OCI-M2 (cell line): ENCODE data around the gene LRP8.
A peak's percentile ranks its signal among the peaks of the same experiment; 100 is the strongest.

ENCODE experiments used
- DNase-seq: peaks from one replicate; lab custom pipeline; 2025; ENCODE audit not compliant: unreplicated experiment; lab: John Stamatoyannopoulos, UW

Gene LRP8

GRCh38 chr1:53340660-53341520 lies 13.0 kb upstream of the LRP8 start:
- no peak for DNase-seq

- DNase-seq = no peak
These were observed 12.1 kb upstream of the LRP8 start for GRCh38 chr1:53339736-53340635.

DNA sequence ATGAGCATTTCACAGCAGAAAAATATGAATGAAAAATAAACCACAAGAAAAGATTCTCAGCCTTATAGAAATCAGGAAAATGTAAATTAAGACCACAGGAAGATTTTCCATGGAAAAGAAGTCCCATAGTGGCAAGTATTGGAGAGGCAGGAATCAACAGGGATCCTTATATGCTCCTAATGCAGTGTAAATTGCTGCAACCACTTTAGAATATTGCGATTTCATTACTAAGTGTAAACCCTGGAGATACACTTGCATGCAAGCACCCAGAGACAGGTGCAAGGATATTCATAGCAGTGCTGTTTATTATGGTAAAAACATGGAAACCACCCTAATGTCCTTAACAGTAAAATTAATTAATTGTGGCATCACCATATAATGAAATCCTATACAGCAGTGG lies 10.6 kb upstream of the LRP8 start:
- no peak for DNase-seq

- no peak for DNase-seq
These were observed 9.6 kb upstream of the LRP8 start for GRCh38 chr1:53337499-53337898.

- DNase-seq = no peak
These were observed 8.3 kb upstream of the LRP8 start for GRCh38 chr1:53336146-53336545.

DNA sequence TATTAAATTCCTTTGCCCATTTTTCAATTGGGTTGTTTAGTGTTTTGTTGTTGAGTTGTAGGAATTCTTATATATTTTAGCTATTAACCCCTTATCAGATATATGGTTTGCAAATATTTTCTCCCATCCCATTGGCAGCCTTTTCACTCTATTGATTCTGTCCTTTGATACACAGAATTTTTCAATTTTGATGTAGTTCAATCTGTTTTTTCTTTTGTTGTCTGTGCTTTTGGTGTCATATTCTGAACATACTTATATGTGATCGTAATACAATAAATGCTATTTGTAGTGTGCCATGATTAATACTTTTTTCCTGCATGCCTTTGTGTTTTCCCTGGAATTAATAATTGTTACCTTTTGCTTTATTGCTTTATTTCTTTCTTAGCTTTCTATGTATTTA lies 7.8 kb upstream of the LRP8 start:
- DNase-seq = no peak

DNA sequence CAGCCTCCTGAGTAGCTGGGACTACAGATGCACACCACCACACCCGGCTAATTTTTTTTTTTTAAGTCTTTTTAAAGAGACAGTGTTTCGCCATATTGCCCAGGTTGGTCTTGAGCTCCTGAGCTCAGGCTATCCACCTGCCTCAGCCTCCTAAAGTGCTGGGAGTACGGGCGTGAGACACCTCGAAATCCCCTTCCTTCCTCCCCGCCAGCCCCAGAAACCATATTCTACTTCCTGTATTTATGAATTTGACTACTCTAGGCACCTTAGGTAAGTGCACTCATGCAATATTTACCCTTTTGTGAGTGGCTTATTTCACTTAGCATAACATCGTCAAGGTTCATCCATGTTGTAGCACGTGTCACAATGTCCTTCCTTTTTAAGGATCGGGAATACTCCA lies 6.9 kb upstream of the LRP8 start:
- no peak for DNase-seq

DNA sequence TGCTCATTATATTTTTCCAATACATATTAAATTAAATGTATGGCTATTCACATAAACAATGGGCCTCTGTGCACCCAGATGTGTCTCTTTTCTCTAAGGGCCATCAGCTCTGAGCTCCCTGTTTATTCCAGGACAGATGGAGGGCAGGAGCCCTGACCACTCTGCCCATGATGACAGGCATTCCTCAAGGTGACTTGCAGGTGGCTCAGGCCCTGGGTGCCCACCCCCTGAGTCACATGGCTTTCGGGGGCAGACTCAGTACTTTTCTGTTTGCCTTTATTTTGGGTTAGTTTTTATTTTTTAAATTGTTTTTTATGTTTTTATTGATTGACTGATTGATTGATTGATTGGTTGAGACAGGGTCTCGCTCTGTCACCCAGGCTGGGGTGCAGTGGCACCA lies 6.4 kb upstream of the LRP8 start:
- DNase-seq = no peak

- no peak for DNase-seq
These were observed 5.0 kb upstream of the LRP8 start for GRCh38 chr1:53332833-53333232.

DNA sequence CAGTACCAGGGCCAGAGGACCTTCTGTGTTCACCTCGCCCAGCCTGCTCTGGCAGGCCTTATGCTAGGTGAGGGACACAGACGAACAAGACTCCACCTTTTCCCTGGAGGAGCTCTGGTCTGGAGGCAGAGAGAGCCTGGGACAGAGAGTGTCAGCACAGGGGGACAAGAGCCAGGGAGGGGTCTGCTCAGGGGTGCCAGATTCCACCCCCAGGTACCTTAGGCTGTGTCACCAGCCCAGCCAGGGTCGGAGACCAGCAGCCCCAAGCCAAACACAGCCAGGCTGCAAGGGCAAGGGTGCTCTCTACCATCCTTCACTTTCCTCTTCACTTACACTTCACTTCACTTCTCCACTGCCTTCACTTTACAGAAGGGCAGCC lies 4.3 kb upstream of the LRP8 start:
- DNase-seq = no peak

DNA sequence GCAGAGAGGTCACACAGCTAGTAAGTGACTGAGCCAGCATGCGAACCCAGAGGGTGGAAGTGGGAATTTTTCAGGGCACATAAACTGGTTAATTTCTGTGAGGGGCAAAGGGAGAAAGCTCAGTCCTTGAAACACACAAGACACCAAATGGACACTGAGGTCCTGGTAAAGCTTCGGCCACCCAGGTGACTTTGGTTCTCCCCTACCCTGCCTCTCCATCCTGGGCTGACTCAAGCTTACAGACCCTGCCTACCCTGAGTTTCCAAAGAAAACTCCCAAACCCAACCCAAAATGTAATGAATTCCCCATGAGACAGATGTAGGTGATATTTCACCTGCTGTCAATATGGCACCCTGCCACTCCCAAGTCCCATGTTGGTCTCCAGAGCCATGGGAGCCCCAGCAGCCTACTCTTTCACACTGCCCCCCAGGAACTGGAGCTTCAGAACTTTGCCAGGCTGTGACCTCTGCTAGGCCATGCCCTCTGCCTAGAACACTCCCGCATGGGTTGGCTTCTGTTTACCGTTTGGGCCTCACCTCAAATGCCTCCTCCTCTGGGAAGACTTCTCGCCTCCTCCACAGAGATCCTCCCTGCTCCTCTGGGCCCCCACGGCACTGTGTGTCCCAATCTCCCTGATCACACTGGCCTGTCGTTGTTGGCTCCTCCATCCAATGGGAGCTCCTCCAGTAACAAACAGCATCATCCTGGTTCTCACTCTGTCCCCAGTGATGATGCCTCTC lies 3.7 kb upstream of the LRP8 start:
- no peak for DNase-seq

DNA sequence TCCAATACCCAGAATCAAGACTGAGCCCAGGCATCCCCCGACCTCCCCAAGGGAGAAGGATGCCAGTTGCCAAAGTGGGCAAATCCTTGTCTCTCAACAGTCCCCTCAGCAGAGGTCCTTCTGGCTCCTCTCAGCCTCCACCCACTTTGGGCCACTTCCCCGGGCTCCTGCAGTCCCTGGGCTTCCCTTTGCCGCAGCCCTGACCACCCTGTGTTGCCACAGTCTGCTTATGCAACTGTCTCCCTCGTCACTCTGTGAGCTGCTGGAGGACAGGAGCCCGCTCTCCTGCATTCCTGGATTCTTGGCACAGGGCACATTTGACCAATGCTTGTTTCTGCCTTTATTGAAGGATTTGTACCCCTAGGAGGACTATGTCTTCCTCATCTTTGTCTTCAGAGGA lies 2.9 kb upstream of the LRP8 start:
- no peak for DNase-seq

GRCh38 chr1:53328541-53329499 lies 950 bp upstream of the LRP8 start:
- no peak for DNase-seq

DNA sequence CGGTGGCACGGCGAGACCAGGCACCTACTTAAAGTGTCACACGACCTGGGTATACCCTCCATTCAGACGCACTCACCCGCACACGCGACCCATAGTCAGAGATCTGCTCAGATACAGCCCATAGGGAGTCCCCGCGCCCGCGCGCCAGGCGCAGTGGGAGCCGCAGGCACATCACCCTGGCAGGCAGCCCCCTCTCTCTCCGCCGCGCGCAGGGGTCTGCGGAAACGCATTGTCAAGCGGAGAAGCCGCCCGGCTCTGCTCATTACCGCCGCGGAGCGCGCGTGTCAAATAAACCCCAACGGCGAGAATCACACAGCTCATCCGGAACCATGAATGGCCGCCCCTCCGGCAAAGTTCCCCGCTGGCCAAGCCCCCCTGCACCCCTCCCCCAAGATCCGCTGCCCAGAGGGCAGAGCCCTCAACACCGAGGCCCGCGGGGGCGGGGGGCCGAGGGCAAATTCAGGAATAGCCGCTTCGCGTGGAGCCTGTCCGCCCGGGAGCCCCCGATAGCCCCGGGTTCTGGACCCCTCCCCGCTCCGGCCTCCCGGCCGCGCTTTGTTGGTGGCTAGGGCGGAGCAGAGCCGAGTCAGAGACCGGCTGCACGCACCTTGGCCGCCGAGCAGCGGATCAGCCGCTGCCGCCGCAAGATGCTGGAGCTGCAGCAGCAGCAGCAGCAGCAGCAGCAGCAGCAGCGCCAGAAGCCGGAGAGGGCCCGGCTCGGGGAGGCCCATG lies 522 bp downstream of the LRP8 start:
- DNase-seq = no peak

DNA sequence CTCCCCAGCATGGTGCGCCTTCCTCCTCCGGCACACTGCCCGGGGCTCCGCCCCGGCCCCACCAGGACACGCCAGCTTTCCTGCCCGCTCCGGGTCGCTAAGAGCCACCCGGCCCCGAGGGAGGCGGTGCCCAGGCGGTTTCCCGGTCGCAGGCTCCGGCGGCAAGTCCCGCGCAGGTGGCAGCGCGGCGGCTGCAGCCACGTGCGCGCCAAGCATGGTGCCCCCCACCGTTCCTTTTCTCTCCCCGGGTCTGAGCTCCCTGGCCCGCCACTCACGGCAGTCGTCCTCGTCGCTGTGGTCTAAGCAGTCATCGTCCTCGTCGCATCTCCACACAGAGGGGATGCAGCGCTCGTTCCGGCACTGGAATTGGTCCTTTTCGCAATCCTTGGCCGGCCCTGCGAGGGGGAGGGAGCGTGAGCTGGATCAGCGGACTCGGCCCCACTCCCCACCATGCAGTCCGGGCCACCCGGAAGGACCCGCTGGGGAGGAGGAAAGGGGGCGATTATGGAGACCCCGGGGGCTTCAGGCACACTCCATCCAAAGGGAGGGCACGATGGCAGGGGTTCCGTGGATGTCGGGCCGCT lies 1.2 kb downstream of the LRP8 start:
- DNase-seq = no peak

DNA sequence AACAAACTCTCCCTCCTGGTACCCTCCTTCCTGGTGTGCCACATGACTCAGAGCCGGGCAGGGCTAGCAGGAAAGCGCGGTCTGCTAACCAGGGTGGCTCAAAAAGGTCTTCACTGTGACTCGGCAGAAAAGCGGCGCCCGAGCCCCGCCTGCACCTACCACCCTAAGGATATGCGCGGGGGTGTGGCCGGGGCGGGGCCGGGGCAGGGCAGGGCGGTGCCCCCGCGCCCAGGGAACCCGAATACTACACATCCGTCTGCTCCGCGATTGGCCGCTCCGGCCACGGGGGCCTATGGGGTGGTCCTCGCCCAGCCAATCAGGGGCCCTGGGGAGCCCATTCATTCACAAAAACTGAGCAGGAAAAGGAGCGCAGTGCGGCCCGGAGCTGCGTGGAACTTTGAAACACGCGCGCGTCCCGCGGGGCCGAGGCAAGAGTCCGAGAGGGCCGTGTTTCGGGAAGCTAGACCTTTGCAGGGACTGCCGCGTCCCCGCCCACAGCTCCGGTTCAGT lies 1.7 kb downstream of the LRP8 start:
- peak; percentile 61 for DNase-seq

DNA sequence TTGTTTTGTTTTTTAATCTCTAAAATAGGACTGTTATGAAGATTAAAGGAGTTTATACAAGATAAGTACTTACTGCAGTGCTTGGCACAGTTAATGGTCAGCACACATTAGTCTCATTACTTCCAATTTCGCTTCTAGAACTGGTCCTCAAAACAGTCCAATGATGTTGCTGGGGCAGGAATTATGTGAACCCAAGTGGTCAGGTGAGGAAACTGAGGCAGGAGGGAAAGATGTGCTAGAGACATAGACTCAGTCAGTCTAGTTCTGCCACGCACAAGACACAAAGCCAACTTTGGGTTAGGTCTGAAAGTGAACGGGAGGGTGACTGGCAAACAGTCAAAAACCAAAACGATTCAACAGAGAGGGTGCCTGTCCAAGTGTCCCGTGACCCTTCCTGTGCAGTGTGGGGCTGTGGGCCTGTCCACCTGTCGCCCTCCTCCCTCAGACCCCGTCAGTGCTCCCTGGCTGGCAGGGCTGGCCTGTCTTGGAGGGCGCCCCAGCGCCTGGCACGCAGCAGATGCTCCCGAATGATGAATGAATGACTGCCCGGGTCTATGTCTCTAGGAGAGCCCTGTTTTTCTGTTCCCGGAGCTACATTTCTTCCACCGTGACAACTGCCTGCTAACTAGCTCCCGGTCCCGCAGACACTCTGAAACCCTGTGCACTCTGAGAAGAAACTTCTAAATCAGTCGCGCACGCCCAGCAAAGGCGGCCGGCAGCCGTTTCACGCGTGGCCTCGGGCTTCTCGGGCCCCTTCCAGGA lies 2.4 kb downstream of the LRP8 start:
- no peak for DNase-seq

DNA sequence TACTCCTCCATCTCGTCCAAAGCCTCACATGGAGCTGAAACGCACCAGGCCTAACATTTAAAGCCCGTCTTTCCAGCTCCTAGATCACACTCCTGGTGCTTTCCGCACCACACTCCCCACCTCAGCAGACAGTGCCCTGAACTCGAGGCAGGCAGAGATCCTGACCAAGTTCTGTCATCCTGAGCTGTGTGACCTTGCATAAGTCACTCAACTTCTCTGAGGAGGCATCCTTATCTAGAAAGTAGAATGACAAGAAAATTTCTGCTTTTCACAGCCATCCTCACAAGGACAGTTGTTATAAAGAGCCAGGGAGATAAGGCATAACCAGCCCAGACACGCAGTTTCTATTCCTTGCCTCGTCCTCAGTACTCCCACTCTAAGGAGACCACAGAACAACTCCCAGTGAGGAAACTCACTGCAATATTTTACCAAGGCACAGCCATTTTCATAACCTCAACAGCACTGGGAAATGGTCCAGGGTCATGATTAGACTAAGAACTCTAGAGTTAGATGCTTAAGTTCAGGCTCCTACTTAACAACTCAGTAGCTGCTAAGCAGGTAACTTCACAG lies 3.1 kb downstream of the LRP8 start:
- no peak for DNase-seq
